Measurements from ENCODE around the gene TRIM62. TPM values are rescaled to one million over a fixed set of nuclear protein-coding genes. Genes with fewer than 3 reads are reported as not detected.
A peak's percentile ranks its signal among the peaks of the same experiment; 100 is the strongest.

The TRIM62 gene
- total and polyA plus RNA-seq, 2 experiments from 2014 or later, result 2.9 to 18.9 TPM

DNA sequence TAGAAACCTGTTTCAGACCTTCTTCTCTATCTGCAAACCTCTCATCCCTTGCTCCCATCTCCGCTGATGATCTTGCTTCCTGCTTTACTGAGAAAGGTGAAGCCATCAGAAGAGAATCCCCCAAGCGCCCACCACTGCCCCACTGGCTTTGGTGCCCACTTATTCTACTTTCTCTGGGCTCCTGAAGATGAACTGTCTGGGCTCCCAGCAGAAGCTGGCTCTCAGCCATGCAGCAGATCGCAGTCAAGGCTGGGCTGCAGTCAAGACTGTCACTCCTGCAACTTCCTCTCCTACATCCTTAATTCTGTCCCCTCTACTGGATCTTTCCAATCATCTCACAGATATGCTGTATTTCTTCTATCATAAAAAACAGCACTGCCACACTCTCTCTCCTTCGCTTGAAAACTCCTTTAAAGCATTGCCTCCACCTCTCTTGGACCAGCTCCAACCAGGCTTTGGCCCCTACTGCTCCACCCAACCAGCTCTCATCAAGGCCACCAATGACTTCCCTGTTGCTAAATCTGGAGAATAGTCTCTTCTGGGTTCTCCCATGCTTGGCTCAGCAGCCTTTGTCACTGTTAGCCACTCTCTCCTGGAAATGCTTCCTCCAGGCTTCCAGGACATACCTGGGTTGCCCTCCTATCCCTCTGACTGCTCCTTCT is 25.8 kb downstream of the TRIM62 start (continued):
- TF ChIP-seq, protein P1, sequence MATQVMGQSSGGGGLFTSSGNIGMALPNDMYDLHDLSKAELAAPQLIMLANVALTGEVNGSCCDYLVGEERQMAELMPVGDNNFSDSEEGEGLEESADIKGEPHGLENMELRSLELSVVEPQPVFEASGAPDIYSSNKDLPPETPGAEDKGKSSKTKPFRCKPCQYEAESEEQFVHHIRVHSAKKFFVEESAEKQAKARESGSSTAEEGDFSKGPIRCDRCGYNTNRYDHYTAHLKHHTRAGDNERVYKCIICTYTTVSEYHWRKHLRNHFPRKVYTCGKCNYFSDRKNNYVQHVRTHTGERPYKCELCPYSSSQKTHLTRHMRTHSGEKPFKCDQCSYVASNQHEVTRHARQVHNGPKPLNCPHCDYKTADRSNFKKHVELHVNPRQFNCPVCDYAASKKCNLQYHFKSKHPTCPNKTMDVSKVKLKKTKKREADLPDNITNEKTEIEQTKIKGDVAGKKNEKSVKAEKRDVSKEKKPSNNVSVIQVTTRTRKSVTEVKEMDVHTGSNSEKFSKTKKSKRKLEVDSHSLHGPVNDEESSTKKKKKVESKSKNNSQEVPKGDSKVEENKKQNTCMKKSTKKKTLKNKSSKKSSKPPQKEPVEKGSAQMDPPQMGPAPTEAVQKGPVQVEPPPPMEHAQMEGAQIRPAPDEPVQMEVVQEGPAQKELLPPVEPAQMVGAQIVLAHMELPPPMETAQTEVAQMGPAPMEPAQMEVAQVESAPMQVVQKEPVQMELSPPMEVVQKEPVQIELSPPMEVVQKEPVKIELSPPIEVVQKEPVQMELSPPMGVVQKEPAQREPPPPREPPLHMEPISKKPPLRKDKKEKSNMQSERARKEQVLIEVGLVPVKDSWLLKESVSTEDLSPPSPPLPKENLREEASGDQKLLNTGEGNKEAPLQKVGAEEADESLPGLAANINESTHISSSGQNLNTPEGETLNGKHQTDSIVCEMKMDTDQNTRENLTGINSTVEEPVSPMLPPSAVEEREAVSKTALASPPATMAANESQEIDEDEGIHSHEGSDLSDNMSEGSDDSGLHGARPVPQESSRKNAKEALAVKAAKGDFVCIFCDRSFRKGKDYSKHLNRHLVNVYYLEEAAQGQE (IDR thresholded peaks at IDR 0.05; ENCODE audit: unreplicated experiment), result no peak

DNA sequence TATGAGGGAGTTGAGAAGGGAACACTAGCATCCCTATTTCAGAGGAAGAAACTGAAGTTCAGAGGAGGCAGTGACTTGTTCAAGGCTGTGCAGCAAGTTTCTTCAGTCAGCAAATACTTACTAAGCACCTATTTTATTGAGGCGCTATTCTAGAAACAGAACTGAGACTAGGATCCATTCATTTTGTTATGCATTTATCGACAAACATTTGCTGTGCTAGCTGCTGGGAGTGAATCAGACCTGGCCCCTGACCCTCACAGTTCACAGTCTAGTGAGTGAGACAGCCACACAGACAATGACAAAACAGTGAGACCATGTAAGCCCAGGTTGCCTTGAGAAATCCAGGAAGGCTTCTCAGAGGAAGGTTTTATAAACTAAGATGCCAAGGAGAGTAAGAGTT is 28.2 kb downstream of the TRIM62 start:
- H3F3A ChIP-seq (replicated peaks; ENCODE audit: low read depth), result peaks cover 14% of the 10 kb centered on the region
- H3K4me3 ChIP-seq, result peak overlapping the region; percentile 29; the same call in 1 of the 2 replicates
- peaks cover 24% of the 10 kb centered on the region for H3K4me1 ChIP-seq (ENCODE audit: insufficient read depth)
- no peak overlapping the region; the same call in 2 of the 3 replicates for H3K4me3 Mint-ChIP-seq
- H3K27ac ChIP-seq (ENCODE audit: low read depth), result peak overlapping the region; percentile 91
- H2AFZ ChIP-seq, result no peak overlapping the region
- H3K27me3 Mint-ChIP-seq (ENCODE audit: insufficient read depth, low read depth, poor library complexity), result peaks cover 23% of the 10 kb centered on the region
- H3K27me3 ChIP-seq (ENCODE audit: insufficient read depth), result no peaks in the 10 kb centered on the region
- H3K36me3 ChIP-seq (ENCODE audit: insufficient read depth), result no peaks in the 10 kb centered on the region
- no peaks in the 10 kb centered on the region for H3K79me2 ChIP-seq (replicated peaks; ENCODE audit: insufficient read depth)
- peaks cover 44% of the 10 kb centered on the region for H3K4me1 Mint-ChIP-seq
- ATAC-seq, result no peak
- DNase-seq (ENCODE audit: low spot score), result no peak
- H4K20me1 ChIP-seq (replicated peaks; ENCODE audit: insufficient read depth), result no peaks in the 10 kb centered on the region
- 0 out of 2 replicates have a peak overlapping the region, but pooled peaks have one; percentile 96 for H3K27ac Mint-ChIP-seq
- peak overlapping the region; percentile 65 for H3K4me2 ChIP-seq
- TF ChIP-seq STAT1 (IDR thresholded peaks at IDR 0.05; ENCODE audit: unreplicated experiment) (no peak), CREB1 (CRISPR knock-in tag; IDR thresholded peaks at IDR 0.05; ENCODE audit: low read depth) (no peak), ZNF331 (CRISPR knock-in tag; IDR thresholded peaks at IDR 0.05; ENCODE audit: low read depth) (no peak), EZH2phosphoT487 (IDR thresholded peaks at IDR 0.05; ENCODE audit: unreplicated experiment) (no peak), NANOG (IDR thresholded peaks at IDR 0.05; ENCODE audit: borderline replicate concordance) (no peak), EZH2 (IDR thresholded peaks at IDR 0.05; ENCODE audit: low read depth, unreplicated experiment) (no peak), ZNF114 (CRISPR knock-in tag; IDR thresholded peaks at IDR 0.05) (no peak)
- peaks cover 12% of the 10 kb centered on the region for H3K36me3 Mint-ChIP-seq (ENCODE audit: low read depth)
- no peaks in the 10 kb centered on the region for H3K9me2 ChIP-seq (ENCODE audit: insufficient read depth)
- no peaks in the 10 kb centered on the region for H3K9me3 Mint-ChIP-seq

DNA sequence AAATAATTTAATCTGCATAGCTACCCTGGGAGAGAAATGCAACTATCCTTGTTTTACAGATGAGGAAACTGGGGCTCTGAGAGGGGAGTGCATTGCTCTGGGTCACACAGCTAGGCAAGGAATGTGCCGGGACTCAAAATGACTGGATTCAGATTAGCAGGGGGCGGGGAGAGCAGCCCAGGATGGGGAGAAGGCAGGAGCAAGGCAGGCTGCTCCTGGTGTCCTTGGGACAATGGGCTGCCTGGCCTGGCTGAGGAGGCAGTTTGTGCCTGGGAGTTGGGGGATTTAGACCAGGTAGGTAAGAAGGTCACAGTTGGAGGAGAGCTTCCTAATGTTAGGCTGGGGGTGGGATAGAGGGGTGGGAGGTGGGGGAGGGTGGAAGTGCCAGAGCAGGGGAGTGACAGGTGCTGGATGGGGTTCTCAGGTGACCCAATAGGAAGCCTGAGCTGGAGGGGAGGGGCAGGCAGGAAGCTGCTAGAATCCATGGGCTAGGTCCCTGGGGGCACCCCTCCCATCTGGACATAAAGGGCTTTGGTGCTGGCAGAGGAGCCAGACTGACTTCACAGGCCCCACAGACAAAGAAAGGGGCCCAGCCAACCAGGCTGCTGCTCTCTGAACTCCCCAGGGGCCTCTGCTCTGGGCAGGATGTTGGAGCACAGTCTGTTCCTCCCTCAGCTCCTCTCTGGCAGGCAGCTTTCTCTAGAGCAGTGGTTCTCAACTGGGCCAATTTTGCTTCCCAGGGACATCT is 29.0 kb downstream of the TRIM62 start:
- H3K27ac Mint-ChIP-seq, result peak overlapping the region; percentile 96
- no peaks in the 10 kb centered on the region for H4K20me1 ChIP-seq (replicated peaks; ENCODE audit: insufficient read depth)
- peaks cover 24% of the 10 kb centered on the region for H3K4me1 ChIP-seq (ENCODE audit: insufficient read depth)
- no peaks in the 10 kb centered on the region for H3K79me2 ChIP-seq (replicated peaks; ENCODE audit: insufficient read depth)
- peak overlapping the region; percentile 29; the same call in 1 of the 2 replicates for H3K4me3 ChIP-seq
- H3K4me2 ChIP-seq, result peak overlapping the region; percentile 65
- TF ChIP-seq JUNB (IDR thresholded peaks at IDR 0.05; ENCODE audit: unreplicated experiment) (no peak), ETS1 (IDR thresholded peaks at IDR 0.05) (0 out of 2 replicates have a peak, but pooled peaks have one; percentile 36), POLR2AphosphoS5 (IDR thresholded peaks at IDR 0.05; ENCODE audit: low read depth) (peak; percentile 34; the same call in 1 of the 2 replicates), NANOG (IDR thresholded peaks at IDR 0.05; ENCODE audit: borderline replicate concordance) (no peak), EZH2phosphoT487 (IDR thresholded peaks at IDR 0.05; ENCODE audit: unreplicated experiment) (no peak)
- TF ChIP-seq, protein P2, sequence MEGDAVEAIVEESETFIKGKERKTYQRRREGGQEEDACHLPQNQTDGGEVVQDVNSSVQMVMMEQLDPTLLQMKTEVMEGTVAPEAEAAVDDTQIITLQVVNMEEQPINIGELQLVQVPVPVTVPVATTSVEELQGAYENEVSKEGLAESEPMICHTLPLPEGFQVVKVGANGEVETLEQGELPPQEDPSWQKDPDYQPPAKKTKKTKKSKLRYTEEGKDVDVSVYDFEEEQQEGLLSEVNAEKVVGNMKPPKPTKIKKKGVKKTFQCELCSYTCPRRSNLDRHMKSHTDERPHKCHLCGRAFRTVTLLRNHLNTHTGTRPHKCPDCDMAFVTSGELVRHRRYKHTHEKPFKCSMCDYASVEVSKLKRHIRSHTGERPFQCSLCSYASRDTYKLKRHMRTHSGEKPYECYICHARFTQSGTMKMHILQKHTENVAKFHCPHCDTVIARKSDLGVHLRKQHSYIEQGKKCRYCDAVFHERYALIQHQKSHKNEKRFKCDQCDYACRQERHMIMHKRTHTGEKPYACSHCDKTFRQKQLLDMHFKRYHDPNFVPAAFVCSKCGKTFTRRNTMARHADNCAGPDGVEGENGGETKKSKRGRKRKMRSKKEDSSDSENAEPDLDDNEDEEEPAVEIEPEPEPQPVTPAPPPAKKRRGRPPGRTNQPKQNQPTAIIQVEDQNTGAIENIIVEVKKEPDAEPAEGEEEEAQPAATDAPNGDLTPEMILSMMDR (conservative IDR thresholded peaks at IDR 0.05; ENCODE audit: low read depth in 2 of 2), result no peak
- no peaks in the 10 kb centered on the region for H3K36me3 ChIP-seq (ENCODE audit: insufficient read depth)
- ATAC-seq (peak; percentile 84), DNase-seq (ENCODE audit: low spot score) (peak; percentile 90)
- no peaks in the 10 kb centered on the region for H3K9me3 Mint-ChIP-seq
- peak overlapping the region; percentile 23; the same call in 1 of the 3 replicates for H3K4me3 Mint-ChIP-seq
- H3K27me3 Mint-ChIP-seq (ENCODE audit: insufficient read depth, low read depth, poor library complexity), result peaks cover 23% of the 10 kb centered on the region
- H3K4me1 Mint-ChIP-seq, result peaks cover 44% of the 10 kb centered on the region
- no peaks in the 10 kb centered on the region for H3K9me2 ChIP-seq (ENCODE audit: insufficient read depth)
- H3K36me3 Mint-ChIP-seq (ENCODE audit: low read depth), result peaks cover 12% of the 10 kb centered on the region
- H3F3A ChIP-seq (replicated peaks; ENCODE audit: low read depth), result peaks cover 14% of the 10 kb centered on the region
- H2AFZ ChIP-seq, result no peak overlapping the region
- H3K27me3 ChIP-seq (ENCODE audit: insufficient read depth), result no peaks in the 10 kb centered on the region
- H3K27ac ChIP-seq (ENCODE audit: low read depth), result peak overlapping the region; percentile 91

Measured in GM23338 (cell line).